ENCODE data around the gene ACADS. TPM values are rescaled to one million over a fixed set of nuclear protein-coding genes. Genes with fewer than 3 reads are reported as not detected.

The ACADS gene
- 10 to 100 TPM; 30.5 to 55.1 (median 40.3) TPM for total RNA-seq

GRCh38 chr12:120725659-120726509, at the start of gene ACADS:
TSS of gene ACADS (plus strand) at chr12:120725826. CDS start at chr12:120725886, 60 bp downstream.
- Histone ChIP-seq H3K27me3 (no peaks in the 10 kb centered on the region), H3K4me1 (peaks cover 0 to 24% (median 6%) of the 10 kb centered on the region in 3 donors), H3K9me3 (no peaks in the 10 kb centered on the region), H3K4me3 (peak within 1 kb of the TSS; percentile 41 to 86), H3K27ac (peak within 1 kb of the TSS in 3 of 4 donors; percentile 86 to 89 (median 88)), H3K36me3 (peaks cover 0 to 68% of the 10 kb centered on the region in 2 donors)
- ATAC-seq = peak; percentile 99
- TF ChIP-seq POLR2AphosphoS5 (IDR thresholded peaks at IDR 0.05) = peak; percentile 34
- TF ChIP-seq POLR2A (IDR thresholded peaks at IDR 0.05) = peak; percentile 44 to 53
- TF ChIP-seq EP300 (IDR thresholded peaks at IDR 0.05) = no peak
- TF ChIP-seq CTCF (IDR thresholded peaks at IDR 0.05) = peak in 2 of 4 experiments; percentile 25 to 34
- WGBS, 2 donors (ENCODE audit: low coverage in 1 of 2) = 32 to 41% methylated on average over 5 to 13 of the region's 66 CpGs

- ATAC-seq = peak; percentile 48
- WGBS, 2 donors (ENCODE audit: low coverage in 1 of 2) = 73 to 90% methylated on average over 2 to 7 of the region's 7 CpGs
- Histone ChIP-seq H3K27me3 (peaks cover 7% of the 10 kb centered on the region), H3K4me1 (no peaks in the 10 kb centered on the region), H3K27ac (peak overlapping the region in 2 of 4 donors; percentile 23 to 38), H3K9me3 (no peaks in the 10 kb centered on the region), H3K36me3 (no peaks in the 10 kb centered on the region), H3K4me3 (no peak overlapping the region)
- TF ChIP-seq POLR2A (IDR thresholded peaks at IDR 0.05) = no peak
- TF ChIP-seq EP300 (IDR thresholded peaks at IDR 0.05) = no peak
- no peak for TF ChIP-seq CTCF (IDR thresholded peaks at IDR 0.05)
- no peak for TF ChIP-seq POLR2AphosphoS5 (IDR thresholded peaks at IDR 0.05)
These were observed 47.7 kb upstream of the ACADS start for GRCh38 chr12:120677765-120678473.

- WGBS, 2 donors (ENCODE audit: low coverage in 1 of 2) = 82 to 93% methylated on average over 2 to 3 of the region's 8 CpGs
- Histone ChIP-seq H3K4me3 (no peak overlapping the region), H3K4me1 (no peaks in the 10 kb centered on the region), H3K9me3 (no peaks in the 10 kb centered on the region), H3K36me3 (no peaks in the 10 kb centered on the region), H3K27me3 (peaks cover 7% of the 10 kb centered on the region), H3K27ac (peak overlapping the region in 1 of 4 donors; percentile 15)
- no peak for ATAC-seq
- TF ChIP-seq CTCF (IDR thresholded peaks at IDR 0.05) (no peak), POLR2A (IDR thresholded peaks at IDR 0.05) (no peak), EP300 (IDR thresholded peaks at IDR 0.05) (no peak), POLR2AphosphoS5 (IDR thresholded peaks at IDR 0.05) (no peak)
These were observed 47.1 kb upstream of the ACADS start for GRCh38 chr12:120678572-120678971.

GRCh38 chr12:120680165-120680738, 45.4 kb upstream of the ACADS start:
- WGBS, 2 donors (ENCODE audit: low coverage in 1 of 2) = 40 to 44% methylated on average over 2 to 5 of the region's 5 CpGs
- Histone ChIP-seq H3K4me1 (no peaks in the 10 kb centered on the region), H3K27me3 (peaks cover 7% of the 10 kb centered on the region), H3K27ac (no peak overlapping the region), H3K4me3 (no peak overlapping the region), H3K9me3 (no peaks in the 10 kb centered on the region), H3K36me3 (no peaks in the 10 kb centered on the region)
- TF ChIP-seq EP300 (IDR thresholded peaks at IDR 0.05) (no peak), POLR2AphosphoS5 (IDR thresholded peaks at IDR 0.05) (no peak), POLR2A (IDR thresholded peaks at IDR 0.05) (no peak), CTCF (IDR thresholded peaks at IDR 0.05) (no peak)
- no peak for ATAC-seq
